ENCODE measurements around the gene TMEM158. TPM values are rescaled to one million over a fixed set of nuclear protein-coding genes. Genes with fewer than 3 reads are reported as not detected.
A peak's percentile ranks its signal among the peaks of the same experiment; 100 is the strongest.

TMEM158 gene
- polyA plus RNA-seq, 1 experiment, result 24.7 TPM

- Histone ChIP-seq H3K4me3 (ENCODE audit: low read depth, low read length) (peak overlapping the region; percentile 97), H3K27me3 (ENCODE audit: control insufficient read depth, insufficient read depth, low read length) (no peaks in the 10 kb centered on the region), H3K27ac (ENCODE audit: low read depth, low read length) (no peak overlapping the region), H3K9me3 (ENCODE audit: control insufficient read depth, insufficient read depth, low read length) (no peaks in the 10 kb centered on the region)
- DNase-seq (ENCODE audit: low read depth, low spot score), result no peak
- ChIA-PET CTCF (interaction anchor here (1.3 to 5.5 kb wide), 4 partner anchors 184 to 283 kb away, joined by 7 to 128 read pairs (median 48); no protein-coding TSS in a partner anchor), POLR2A (interaction anchor here (1.9 to 2.7 kb wide), 2 partner anchors 102 to 283 kb away, joined by 8 to 14 read pairs; no protein-coding TSS in a partner anchor)
- TF ChIP-seq, protein P1, sequence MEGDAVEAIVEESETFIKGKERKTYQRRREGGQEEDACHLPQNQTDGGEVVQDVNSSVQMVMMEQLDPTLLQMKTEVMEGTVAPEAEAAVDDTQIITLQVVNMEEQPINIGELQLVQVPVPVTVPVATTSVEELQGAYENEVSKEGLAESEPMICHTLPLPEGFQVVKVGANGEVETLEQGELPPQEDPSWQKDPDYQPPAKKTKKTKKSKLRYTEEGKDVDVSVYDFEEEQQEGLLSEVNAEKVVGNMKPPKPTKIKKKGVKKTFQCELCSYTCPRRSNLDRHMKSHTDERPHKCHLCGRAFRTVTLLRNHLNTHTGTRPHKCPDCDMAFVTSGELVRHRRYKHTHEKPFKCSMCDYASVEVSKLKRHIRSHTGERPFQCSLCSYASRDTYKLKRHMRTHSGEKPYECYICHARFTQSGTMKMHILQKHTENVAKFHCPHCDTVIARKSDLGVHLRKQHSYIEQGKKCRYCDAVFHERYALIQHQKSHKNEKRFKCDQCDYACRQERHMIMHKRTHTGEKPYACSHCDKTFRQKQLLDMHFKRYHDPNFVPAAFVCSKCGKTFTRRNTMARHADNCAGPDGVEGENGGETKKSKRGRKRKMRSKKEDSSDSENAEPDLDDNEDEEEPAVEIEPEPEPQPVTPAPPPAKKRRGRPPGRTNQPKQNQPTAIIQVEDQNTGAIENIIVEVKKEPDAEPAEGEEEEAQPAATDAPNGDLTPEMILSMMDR (IDR thresholded peaks at IDR 0.05; ENCODE audit: low read depth, low read length), result no peak
These were observed 452 bp downstream of the TMEM158 start for GRCh38 chr3:45225465-45226205.

- Histone ChIP-seq H3K4me3 (ENCODE audit: low read depth, low read length) (peak overlapping the region; percentile 97), H3K27me3 (ENCODE audit: control insufficient read depth, insufficient read depth, low read length) (no peaks in the 10 kb centered on the region), H3K9me3 (ENCODE audit: control insufficient read depth, insufficient read depth, low read length) (no peaks in the 10 kb centered on the region), H3K27ac (ENCODE audit: low read depth, low read length) (peak overlapping the region; percentile 80)
- TF ChIP-seq, protein P1 (IDR thresholded peaks at IDR 0.05; ENCODE audit: low read depth, low read length), result peak; percentile 51
- ChIA-PET POLR2A (interaction anchor here (0.9 to 2.7 kb wide), 4 partner anchors 102 to 283 kb away, joined by 3 to 14 read pairs (median 6); no protein-coding TSS in a partner anchor), CTCF (interaction anchor here (0.7 to 5.5 kb wide), 9 partner anchors 15 to 435 kb away, joined by 3 to 128 read pairs (median 9); no protein-coding TSS in a partner anchor)
- peak; percentile 50 for DNase-seq (ENCODE audit: low read depth, low spot score)
These were observed 1.1 kb downstream of the TMEM158 start for GRCh38 chr3:45224824-45225464.

GRCh38 chr3:45223889-45224727 lies 2.0 kb downstream of the TMEM158 start:
- Histone ChIP-seq H3K4me3 (ENCODE audit: low read depth, low read length) (peak overlapping the region; percentile 97), H3K9me3 (ENCODE audit: control insufficient read depth, insufficient read depth, low read length) (no peaks in the 10 kb centered on the region), H3K27me3 (ENCODE audit: control insufficient read depth, insufficient read depth, low read length) (no peaks in the 10 kb centered on the region), H3K27ac (ENCODE audit: low read depth, low read length) (peak overlapping the region; percentile 80)
- POLR2A ChIA-PET, result interaction anchor here (0.9 to 2.7 kb wide), 5 partner anchors 101 to 284 kb away, joined by 3 to 14 read pairs (median 3); no protein-coding TSS in a partner anchor
- TF ChIP-seq, protein P1 (IDR thresholded peaks at IDR 0.05; ENCODE audit: low read depth, low read length), result no peak
- no peak for DNase-seq (ENCODE audit: low read depth, low spot score)
- CTCF ChIA-PET, result interaction anchor here (0.6 to 5.5 kb wide), 11 partner anchors 14 to 436 kb away, joined by 3 to 128 read pairs (median 9); no protein-coding TSS in a partner anchor

DNA sequence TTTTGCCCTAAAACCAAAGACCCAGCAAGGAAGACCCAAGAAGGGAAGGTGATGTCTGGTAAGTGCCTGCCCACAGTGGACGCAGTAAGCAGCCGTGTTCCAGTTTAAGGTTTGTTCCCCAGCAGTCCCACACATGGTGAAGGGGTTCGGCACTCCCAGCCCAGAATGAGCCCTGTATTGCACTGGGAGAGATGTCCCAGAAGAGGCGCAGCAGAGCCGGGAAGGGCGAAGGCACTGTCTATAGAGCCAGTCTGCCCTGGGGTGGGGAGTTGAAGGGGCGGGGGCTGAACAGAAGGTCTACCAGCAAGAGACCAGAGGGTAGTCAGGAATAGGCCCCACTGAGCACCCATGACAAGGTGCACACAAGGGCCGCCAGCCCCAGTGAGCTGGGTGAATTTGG lies 6.4 kb downstream of the TMEM158 start:
- Histone ChIP-seq H3K27ac (ENCODE audit: low read depth, low read length) (peak overlapping the region; percentile 61), H3K27me3 (ENCODE audit: control insufficient read depth, insufficient read depth, low read length) (no peaks in the 10 kb centered on the region), H3K4me3 (ENCODE audit: low read depth, low read length) (no peak overlapping the region), H3K9me3 (ENCODE audit: control insufficient read depth, insufficient read depth, low read length) (no peaks in the 10 kb centered on the region)
- no peak for DNase-seq (ENCODE audit: low read depth, low spot score)
- ChIA-PET POLR2A (interaction anchor here (0.7 kb wide), 1 partner anchor 15 kb away, joined by 3 read pairs; no protein-coding TSS in a partner anchor), CTCF (interaction anchor here (1.1 to 1.7 kb wide), 5 partner anchors 9 to 288 kb away, joined by 3 to 8 read pairs (median 7); no protein-coding TSS in a partner anchor)
- TF ChIP-seq, protein P1 (IDR thresholded peaks at IDR 0.05; ENCODE audit: low read depth, low read length), result no peak

Data from AG04450 (cell line).